Measurements from ENCODE around the gene SRRM5.
"Not testable (repeated sequence)": the region's sequence is repeated elsewhere in the genome, so short reads cannot be mapped to it uniquely, and the experiment has no call there.

GRCh38 chr19:43635561-43635940 lies 23.7 kb downstream of the SRRM5 start:
- TF ChIP-seq SMC3 (IDR thresholded peaks at IDR 0.05); NR3C1 (IDR thresholded peaks at IDR 0.05); JUNB (IDR thresholded peaks at IDR 0.05); SREBF2 (IDR thresholded peaks at IDR 0.05); CHD2 (IDR thresholded peaks at IDR 0.05; ENCODE audit: low read length, partially characterized antibody); GATA3 (IDR thresholded peaks at IDR 0.05; ENCODE audit: borderline replicate concordance): not testable (repeated sequence)
- TF ChIP-seq, protein P1, sequence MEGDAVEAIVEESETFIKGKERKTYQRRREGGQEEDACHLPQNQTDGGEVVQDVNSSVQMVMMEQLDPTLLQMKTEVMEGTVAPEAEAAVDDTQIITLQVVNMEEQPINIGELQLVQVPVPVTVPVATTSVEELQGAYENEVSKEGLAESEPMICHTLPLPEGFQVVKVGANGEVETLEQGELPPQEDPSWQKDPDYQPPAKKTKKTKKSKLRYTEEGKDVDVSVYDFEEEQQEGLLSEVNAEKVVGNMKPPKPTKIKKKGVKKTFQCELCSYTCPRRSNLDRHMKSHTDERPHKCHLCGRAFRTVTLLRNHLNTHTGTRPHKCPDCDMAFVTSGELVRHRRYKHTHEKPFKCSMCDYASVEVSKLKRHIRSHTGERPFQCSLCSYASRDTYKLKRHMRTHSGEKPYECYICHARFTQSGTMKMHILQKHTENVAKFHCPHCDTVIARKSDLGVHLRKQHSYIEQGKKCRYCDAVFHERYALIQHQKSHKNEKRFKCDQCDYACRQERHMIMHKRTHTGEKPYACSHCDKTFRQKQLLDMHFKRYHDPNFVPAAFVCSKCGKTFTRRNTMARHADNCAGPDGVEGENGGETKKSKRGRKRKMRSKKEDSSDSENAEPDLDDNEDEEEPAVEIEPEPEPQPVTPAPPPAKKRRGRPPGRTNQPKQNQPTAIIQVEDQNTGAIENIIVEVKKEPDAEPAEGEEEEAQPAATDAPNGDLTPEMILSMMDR (IDR thresholded peaks at IDR 0.05), result not testable (repeated sequence)
- TF ChIP-seq, protein P2, sequence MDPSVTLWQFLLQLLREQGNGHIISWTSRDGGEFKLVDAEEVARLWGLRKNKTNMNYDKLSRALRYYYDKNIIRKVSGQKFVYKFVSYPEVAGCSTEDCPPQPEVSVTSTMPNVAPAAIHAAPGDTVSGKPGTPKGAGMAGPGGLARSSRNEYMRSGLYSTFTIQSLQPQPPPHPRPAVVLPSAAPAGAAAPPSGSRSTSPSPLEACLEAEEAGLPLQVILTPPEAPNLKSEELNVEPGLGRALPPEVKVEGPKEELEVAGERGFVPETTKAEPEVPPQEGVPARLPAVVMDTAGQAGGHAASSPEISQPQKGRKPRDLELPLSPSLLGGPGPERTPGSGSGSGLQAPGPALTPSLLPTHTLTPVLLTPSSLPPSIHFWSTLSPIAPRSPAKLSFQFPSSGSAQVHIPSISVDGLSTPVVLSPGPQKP (IDR thresholded peaks at IDR 0.05; ENCODE audit: low read depth, low read length), result not testable (repeated sequence)

Data from A549 (cell line).